ENCODE measurements around the gene TRIM47.

- TF ChIP-seq CTCF (conservative IDR thresholded peaks at IDR 0.05) (no peak), EZH2 (IDR thresholded peaks at IDR 0.05; ENCODE audit: low read depth) (no peak)
Measured at GRCh38 chr17:75873587-75874322, 4.6 kb downstream of the TRIM47 start.
